Measurements from ENCODE around the gene IFITM10. TPM values are rescaled to one million over a fixed set of nuclear protein-coding genes. Genes with fewer than 3 reads are reported as not detected.

IFITM10 gene
- total RNA-seq, 1 donor from 2014 or later, result 0.12 TPM

DNA sequence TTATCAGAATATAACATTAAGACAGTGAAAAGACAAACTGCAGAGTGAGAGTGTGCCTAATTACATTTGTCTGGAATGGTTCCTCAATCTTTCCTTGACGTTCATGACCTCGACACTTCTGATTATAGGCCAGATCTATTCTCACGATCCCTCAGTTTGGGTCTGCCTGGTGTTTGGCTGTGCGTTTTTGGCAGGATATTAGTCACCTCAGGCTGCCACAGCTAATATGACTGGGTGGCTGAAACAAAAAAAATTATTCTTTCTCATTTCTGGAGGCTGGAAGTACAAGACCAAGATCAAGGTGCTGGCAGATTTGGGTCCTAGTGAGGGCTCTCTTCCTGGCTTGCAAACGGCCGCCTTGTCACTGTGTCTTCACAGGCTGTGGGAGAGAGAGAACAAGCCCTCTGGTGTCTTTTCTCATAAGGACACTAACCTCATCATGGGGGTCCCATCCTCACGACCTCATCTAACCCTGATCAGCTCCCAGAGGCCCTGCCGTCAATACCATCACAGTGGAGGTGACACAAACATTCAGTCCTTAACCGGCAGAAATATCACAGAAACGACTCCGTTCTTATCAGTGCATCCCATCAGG lies 23.2 kb downstream of the IFITM10 start:
- Mint-ChIP-seq H3K36me3 (ENCODE audit: low read depth) (no peaks in the 10 kb centered on the region), H3K4me3 (no peak overlapping the region), H3K9me3 (peaks cover 3% of the 10 kb centered on the region), H3K27ac (no peak overlapping the region), H3K4me1 (peaks cover 6% of the 10 kb centered on the region), H3K27me3 (peaks cover 19% of the 10 kb centered on the region)
- DNase-seq, result no peak
- intact Hi-C loops (cut with micrococcal nuclease), result no loop called here

- Mint-ChIP-seq H3K27me3 (peaks cover 1% of the 10 kb centered on the region), H3K4me1 (no peaks in the 10 kb centered on the region), H3K36me3 (ENCODE audit: low read depth) (no peaks in the 10 kb centered on the region), H3K27ac (no peak overlapping the region), H3K9me3 (no peaks in the 10 kb centered on the region), H3K4me3 (no peak overlapping the region)
- DNase-seq, result no peak
- intact Hi-C loops (cut with micrococcal nuclease), result no loop called here
Observed at GRCh38 chr11:1719781-1720180, 30.6 kb downstream of the IFITM10 start.

DNA sequence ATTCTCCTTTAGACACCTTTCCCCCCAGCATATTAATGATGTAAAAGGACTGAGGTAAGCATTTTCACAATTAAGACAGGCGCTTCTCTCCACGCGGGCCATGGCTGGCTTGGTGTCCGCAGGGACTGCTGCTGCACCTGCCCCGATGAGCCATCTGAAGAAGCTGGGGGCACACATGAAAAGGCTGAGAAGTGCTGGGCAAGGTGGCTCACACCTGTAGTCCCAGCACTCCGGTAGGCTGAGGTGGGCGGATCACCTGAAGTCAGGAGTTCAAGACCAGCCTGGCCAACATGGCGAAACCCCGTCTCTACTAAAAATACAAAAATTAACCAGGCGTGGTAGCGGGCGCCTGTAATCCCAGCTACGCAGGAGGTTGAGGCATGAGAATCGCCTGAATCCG lies 32.1 kb downstream of the IFITM10 start:
- H3K27ac Mint-ChIP-seq, result no peak overlapping the region
- no peak for DNase-seq
- H3K27me3 Mint-ChIP-seq, result no peaks in the 10 kb centered on the region
- intact Hi-C loops (cut with micrococcal nuclease), result no loop called here
- no peaks in the 10 kb centered on the region for H3K36me3 Mint-ChIP-seq (ENCODE audit: low read depth)
- no peak overlapping the region for H3K4me3 Mint-ChIP-seq
- H3K9me3 Mint-ChIP-seq, result no peaks in the 10 kb centered on the region
- no peaks in the 10 kb centered on the region for H3K4me1 Mint-ChIP-seq

DNA sequence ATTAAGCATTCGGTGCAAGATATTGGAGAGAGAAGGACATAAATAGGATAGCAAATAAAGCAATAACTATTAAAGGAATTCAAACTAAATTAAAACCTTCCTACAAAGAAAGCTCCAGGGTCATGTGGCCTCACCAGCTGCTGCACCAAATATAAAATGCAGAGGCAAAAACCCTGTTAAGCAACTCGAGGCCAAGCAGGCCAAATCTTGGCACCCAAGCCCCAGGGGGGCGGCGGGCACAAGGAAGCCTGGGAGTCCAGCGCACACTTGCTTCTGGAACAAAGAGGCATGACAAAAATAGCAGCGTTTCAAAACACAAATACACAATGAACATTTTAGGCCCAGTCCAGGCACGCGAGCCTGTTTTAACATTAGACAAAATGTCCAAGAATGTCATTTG lies 32.6 kb downstream of the IFITM10 start:
- H3K36me3 Mint-ChIP-seq (ENCODE audit: low read depth), result no peaks in the 10 kb centered on the region
- DNase-seq, result no peak
- H3K4me1 Mint-ChIP-seq, result no peaks in the 10 kb centered on the region
- no peak overlapping the region for H3K4me3 Mint-ChIP-seq
- intact Hi-C loops (cut with micrococcal nuclease), result no loop called here
- H3K27me3 Mint-ChIP-seq, result no peaks in the 10 kb centered on the region
- H3K27ac Mint-ChIP-seq, result no peak overlapping the region
- H3K9me3 Mint-ChIP-seq, result no peaks in the 10 kb centered on the region

- H3K36me3 Mint-ChIP-seq (ENCODE audit: low read depth), result no peaks in the 10 kb centered on the region
- H3K27ac Mint-ChIP-seq, result no peak overlapping the region
- no peak for DNase-seq
- no peaks in the 10 kb centered on the region for H3K9me3 Mint-ChIP-seq
- H3K4me3 Mint-ChIP-seq, result no peak overlapping the region
- H3K4me1 Mint-ChIP-seq, result no peaks in the 10 kb centered on the region
- intact Hi-C loops (cut with micrococcal nuclease), result no loop called here
- H3K27me3 Mint-ChIP-seq, result peaks cover 3% of the 10 kb centered on the region
Observed at GRCh38 chr11:1714908-1715885, 35.2 kb downstream of the IFITM10 start.

DNA sequence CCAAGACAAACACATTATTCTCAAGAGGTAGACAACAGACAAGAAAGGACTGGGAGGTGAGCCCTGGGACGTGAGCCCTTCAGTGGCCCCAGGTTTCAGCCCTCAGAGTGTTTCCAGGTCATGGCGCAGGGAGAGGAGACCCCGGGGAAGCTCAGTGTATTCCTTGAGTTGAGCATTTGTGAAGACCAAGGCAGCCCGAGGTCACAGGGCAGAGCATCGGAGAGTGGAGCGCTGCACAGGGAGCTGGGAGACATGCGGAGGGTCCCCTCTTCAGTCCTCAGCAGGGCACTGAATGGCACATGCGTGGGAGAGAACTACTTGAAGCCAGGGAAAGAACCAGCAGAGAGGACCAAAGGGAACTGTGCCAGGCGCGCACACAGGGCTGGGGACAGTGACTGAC lies 41.7 kb downstream of the IFITM10 start:
- intact Hi-C loops (cut with micrococcal nuclease), result no loop called here
- Mint-ChIP-seq H3K4me3 (no peak overlapping the region), H3K9me3 (no peaks in the 10 kb centered on the region), H3K27me3 (peaks cover 12% of the 10 kb centered on the region), H3K27ac (no peak overlapping the region), H3K4me1 (no peaks in the 10 kb centered on the region), H3K36me3 (ENCODE audit: low read depth) (no peaks in the 10 kb centered on the region)
- DNase-seq, result no peak

- Mint-ChIP-seq H3K4me1 (no peaks in the 10 kb centered on the region), H3K27me3 (peaks cover 13% of the 10 kb centered on the region), H3K9me3 (no peaks in the 10 kb centered on the region), H3K27ac (no peak overlapping the region), H3K4me3 (no peak overlapping the region), H3K36me3 (ENCODE audit: low read depth) (no peaks in the 10 kb centered on the region)
- DNase-seq, result no peak
- intact Hi-C loops (cut with micrococcal nuclease), result no loop called here
Observed at GRCh38 chr11:1707751-1708150, 42.6 kb downstream of the IFITM10 start.

DNA sequence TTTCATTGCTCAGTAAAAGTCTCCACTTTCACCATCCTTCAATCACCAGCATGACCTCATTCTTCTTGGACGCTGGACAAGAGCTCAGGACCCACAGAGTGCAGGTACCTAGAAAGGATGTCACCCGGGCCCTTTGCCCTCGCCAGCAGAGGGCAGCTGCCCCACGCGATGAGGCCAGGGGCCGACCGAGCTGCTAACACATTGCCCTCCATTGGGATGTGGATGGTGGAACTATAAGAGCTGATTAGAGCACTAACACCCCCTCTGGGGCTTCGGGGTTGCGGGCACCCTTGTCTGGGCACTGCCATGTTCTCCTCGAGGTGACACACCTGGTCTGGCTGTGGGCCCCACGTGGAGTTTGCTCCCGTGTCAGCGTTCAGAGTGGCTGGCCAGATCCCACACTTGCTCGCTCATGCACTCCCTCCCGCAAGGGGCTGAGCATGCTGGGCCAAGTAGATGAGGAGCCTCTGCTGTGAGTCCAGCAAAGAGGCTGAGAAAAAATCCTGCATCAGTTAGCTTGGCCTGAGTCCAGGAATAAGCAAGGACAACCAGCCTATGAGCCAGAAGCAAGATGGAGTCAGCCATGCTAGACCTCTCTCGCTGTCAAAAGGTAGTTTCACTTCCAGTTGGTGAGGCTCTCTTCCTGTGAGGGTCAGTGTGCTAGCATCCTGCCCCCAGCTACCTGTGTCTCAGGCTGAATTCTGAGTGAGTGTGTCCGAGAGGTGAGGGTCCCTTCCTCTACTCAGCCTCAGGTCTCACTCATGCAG lies 43.6 kb downstream of the IFITM10 start:
- H3K9me3 Mint-ChIP-seq, result peaks cover 4% of the 10 kb centered on the region
- H3K36me3 Mint-ChIP-seq (ENCODE audit: low read depth), result no peaks in the 10 kb centered on the region
- H3K27me3 Mint-ChIP-seq, result peaks cover 13% of the 10 kb centered on the region
- intact Hi-C loops (cut with micrococcal nuclease), result no loop called here
- H3K27ac Mint-ChIP-seq, result no peak overlapping the region
- no peak overlapping the region for H3K4me3 Mint-ChIP-seq
- DNase-seq, result peak; percentile 72
- no peaks in the 10 kb centered on the region for H3K4me1 Mint-ChIP-seq

GRCh38 chr11:1705126-1706052 lies 45.0 kb downstream of the IFITM10 start:
- no peaks in the 10 kb centered on the region for H3K36me3 Mint-ChIP-seq (ENCODE audit: low read depth)

GRCh38 chr11:1703146-1703545 lies 47.2 kb downstream of the IFITM10 start:
- Mint-ChIP-seq H3K4me3 (no peak overlapping the region), H3K36me3 (ENCODE audit: low read depth) (no peaks in the 10 kb centered on the region), H3K9me3 (peaks cover 11% of the 10 kb centered on the region), H3K27ac (no peak overlapping the region), H3K27me3 (peaks cover 7% of the 10 kb centered on the region), H3K4me1 (peaks cover 6% of the 10 kb centered on the region)
- no peak for DNase-seq
- intact Hi-C loops (cut with micrococcal nuclease), result no loop called here

More at GRCh38 chr11:1705126-1706052, 45.0 kb downstream of the IFITM10 start:
- peaks cover 12% of the 10 kb centered on the region for H3K27me3 Mint-ChIP-seq
- H3K4me1 Mint-ChIP-seq, result peaks cover 6% of the 10 kb centered on the region
- intact Hi-C loops (cut with micrococcal nuclease), result no loop called here
- no peak for DNase-seq
- no peak overlapping the region for H3K4me3 Mint-ChIP-seq
- H3K9me3 Mint-ChIP-seq, result peaks cover 11% of the 10 kb centered on the region
- H3K27ac Mint-ChIP-seq, result no peak overlapping the region

GRCh38 chr11:1702506-1702905 lies 47.9 kb downstream of the IFITM10 start:
- Mint-ChIP-seq H3K4me1 (peaks cover 6% of the 10 kb centered on the region), H3K4me3 (no peak overlapping the region), H3K27me3 (peaks cover 6% of the 10 kb centered on the region), H3K9me3 (peaks cover 11% of the 10 kb centered on the region), H3K36me3 (ENCODE audit: low read depth) (no peaks in the 10 kb centered on the region), H3K27ac (no peak overlapping the region)
- DNase-seq, result no peak
- intact Hi-C loops (cut with micrococcal nuclease), result no loop called here

GRCh38 chr11:1701091-1701807 lies 49.1 kb downstream of the IFITM10 start:
- Mint-ChIP-seq H3K4me3 (no peak overlapping the region), H3K27me3 (peaks cover 5% of the 10 kb centered on the region), H3K9me3 (peaks cover 11% of the 10 kb centered on the region), H3K36me3 (ENCODE audit: low read depth) (no peaks in the 10 kb centered on the region), H3K27ac (peak overlapping the region; percentile 57), H3K4me1 (peaks cover 6% of the 10 kb centered on the region)
- intact Hi-C loops (cut with micrococcal nuclease), result no loop called here
- DNase-seq, result no peak

DNA sequence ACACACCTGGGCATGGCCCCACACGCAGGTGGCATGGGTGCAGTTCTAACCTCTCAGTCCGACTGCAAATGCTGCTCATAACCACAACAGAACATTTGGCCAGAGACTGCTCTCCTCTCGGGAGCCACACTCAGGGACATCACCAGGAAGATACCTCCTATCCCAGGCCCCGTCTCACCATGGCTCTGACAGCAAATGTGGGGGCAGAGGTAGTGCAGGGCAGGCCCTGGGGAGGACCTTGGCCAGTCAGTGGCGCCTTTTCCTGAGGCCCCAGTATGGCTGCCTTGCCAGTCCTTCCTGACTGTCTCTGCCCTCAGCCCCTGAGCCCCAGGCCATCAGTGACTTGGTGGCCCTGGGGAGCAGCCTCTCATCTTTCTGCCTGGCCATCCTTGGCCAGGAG lies 50.6 kb downstream of the IFITM10 start:
- Mint-ChIP-seq H3K4me1 (peaks cover 6% of the 10 kb centered on the region), H3K9me3 (peaks cover 11% of the 10 kb centered on the region), H3K27me3 (peaks cover 10% of the 10 kb centered on the region), H3K36me3 (ENCODE audit: low read depth) (no peaks in the 10 kb centered on the region), H3K27ac (no peak overlapping the region), H3K4me3 (no peak overlapping the region)
- DNase-seq, result no peak
- intact Hi-C loops (cut with micrococcal nuclease), result no loop called here

Measured in activated CD4-positive, alpha-beta T cell treated with anti-CD3 and anti-CD28 coated beads, Interleukin-2, amount 10 ng/mL, durations not matched to agents 24 days and 14 days (primary cell).